HFFc6 (cell line): Measurements from ENCODE around the gene SPN. TPM values are rescaled to one million over a fixed set of nuclear protein-coding genes. Genes with fewer than 3 reads are reported as not detected.

Experiments
- DNase-seq: peaks from one replicate; pipeline ENCODE4 v3.0.0-alpha.2; 2018
- H3K27ac Mint-ChIP-seq: 2 replicates; pipeline ENCODE4 v1.8.0; 2020; ENCODE audit warnings: mild to moderate bottlenecking, mixed read lengths
- H3K27me3 Mint-ChIP-seq: 2 replicates; pipeline ENCODE4 v1.8.0; 2021; ENCODE audit warnings: mild to moderate bottlenecking, moderate library complexity, mixed read lengths; ENCODE audit not compliant: insufficient read depth
- H3K36me3 Mint-ChIP-seq: 2 replicates; pipeline ENCODE4 v1.8.0; 2021; ENCODE audit warnings: low read depth, mixed read lengths
- H3K4me1 Mint-ChIP-seq: 2 replicates; pipeline ENCODE4 v1.8.0; 2020; ENCODE audit warnings: low read depth, mixed read lengths
- H3K4me3 Mint-ChIP-seq: 2 replicates; pipeline ENCODE4 v1.8.0; 2020; ENCODE audit warnings: mild to moderate bottlenecking, moderate library complexity, mixed read lengths
- H3K9me3 Mint-ChIP-seq: 2 replicates; pipeline ENCODE4 v1.8.0; 2020; ENCODE audit warnings: mild to moderate bottlenecking, mixed read lengths
- CTCF ChIP-seq: fragments of 200-600 bp; sonication (generic); IDR thresholded peaks from 2 replicates; pipeline ENCODE4 v1.5.0; 2021; ENCODE audit warnings: antibody characterized with exemption, mild to moderate bottlenecking
- total RNA-seq, 6 experiments: library from RNA; stranded (reverse); fragmentation: NEBNext Ultra II Directional; extraction: Animal tissue kit (Norgen Biotek cat#: 25700); gene quantifications; 2 replicates in 1 of 6; 3 replicates in 5 of 6; pipeline ENCODE4 v1.2.3, GENCODE V29; 2021

Gene SPN
- total RNA-seq, 6 experiments from 2014 or later: 0.06 to 0.20 (median 0.12) TPM; not detected in 1

DNA sequence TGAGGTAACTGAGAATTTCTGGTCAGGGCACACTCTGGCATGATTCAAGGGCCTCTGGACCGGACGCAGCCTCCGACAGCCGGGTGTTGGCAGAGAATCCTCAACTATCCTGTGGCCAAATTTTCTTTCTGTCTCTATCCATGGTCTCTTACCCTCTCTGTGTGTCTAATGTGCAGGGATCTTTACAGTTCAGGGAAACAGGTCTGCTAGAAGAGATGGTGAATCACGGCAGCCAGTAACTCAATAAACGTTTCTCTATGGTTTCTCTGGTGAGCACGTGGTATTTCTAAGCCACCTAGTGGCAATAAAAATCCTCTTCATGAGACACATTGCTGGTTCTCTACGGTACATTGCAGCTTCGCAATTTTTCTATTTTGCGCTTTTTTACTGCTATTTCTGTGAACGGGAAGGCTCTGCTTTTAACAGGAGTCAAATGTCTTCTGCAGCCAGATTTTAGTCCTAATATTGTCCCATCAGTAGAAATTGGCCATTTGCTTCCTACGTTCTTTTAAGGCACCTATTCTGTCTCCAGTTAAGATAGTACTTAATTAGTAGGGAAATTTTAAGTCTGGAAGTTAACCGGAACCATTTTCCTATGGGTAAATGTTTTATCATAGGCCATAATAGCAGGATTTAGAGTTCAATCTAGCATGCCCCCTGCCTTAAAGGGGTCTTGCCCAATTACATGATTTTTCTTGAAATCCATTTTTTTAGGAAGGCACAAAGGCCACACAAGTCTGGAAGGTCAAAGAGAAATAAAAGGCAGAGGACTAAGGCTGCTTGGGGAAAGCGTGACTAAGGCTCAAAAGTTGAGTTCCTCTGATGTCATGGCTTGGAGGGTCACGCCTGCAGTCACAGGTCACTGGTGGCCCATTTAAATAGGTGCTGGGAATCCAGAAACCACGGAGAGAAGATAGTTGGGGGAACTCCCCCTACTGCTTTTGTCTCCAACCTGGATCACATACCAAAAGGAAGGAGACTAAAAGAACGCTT, 47.5 kb downstream of the SPN start:
- peak overlapping the region; percentile 50 for H3K4me3 Mint-ChIP-seq
- TF ChIP-seq CTCF: peak; percentile 85

DNA sequence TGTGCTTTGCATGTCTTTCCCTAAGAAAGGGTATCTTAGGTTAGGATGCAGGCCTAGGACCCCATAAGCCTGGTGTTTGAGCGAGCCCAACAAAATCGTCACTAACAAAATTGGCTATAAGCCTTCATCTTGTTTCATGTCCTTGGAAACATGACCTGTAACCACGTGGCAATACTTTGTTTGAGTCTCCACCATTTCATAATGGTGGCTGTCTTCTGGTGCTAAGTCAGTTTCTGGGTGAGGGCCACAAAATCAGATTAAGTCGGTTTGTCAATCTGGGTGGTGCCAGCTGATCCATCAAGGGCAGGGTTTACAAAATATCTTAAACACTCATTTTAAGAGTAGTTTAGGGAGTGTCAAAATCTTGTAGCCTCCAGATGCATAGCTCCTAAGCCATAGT, 49.8 kb downstream of the SPN start:
- Mint-ChIP-seq H3K9me3 (no peaks in the 10 kb centered on the region; the same call in 1 of the 2 replicates), H3K4me3 (no peak overlapping the region), H3K4me1 (peaks cover 15% of the 10 kb centered on the region), H3K36me3 (no peaks in the 10 kb centered on the region), H3K27ac (no peak overlapping the region), H3K27me3 (peaks cover 20% of the 10 kb centered on the region)
- no peak for DNase-seq
- TF ChIP-seq CTCF: no peak

More for the DNA sequence above, 47.5 kb downstream of the SPN start:
- H3K9me3 Mint-ChIP-seq: no peaks in the 10 kb centered on the region; the same call in 1 of the 2 replicates
- peaks cover 14% of the 10 kb centered on the region for H3K27me3 Mint-ChIP-seq
- DNase-seq: peak; percentile 73
- H3K4me1 Mint-ChIP-seq: peaks cover 15% of the 10 kb centered on the region
- H3K27ac Mint-ChIP-seq: peak overlapping the region; percentile 36; the same call in 1 of the 2 replicates
- H3K36me3 Mint-ChIP-seq: no peaks in the 10 kb centered on the region

GRCh38 chr16:29714396-29714795, 51.3 kb downstream of the SPN start:
- H3K27ac Mint-ChIP-seq: no peak overlapping the region
- no peaks in the 10 kb centered on the region; the same call in 1 of the 2 replicates for H3K9me3 Mint-ChIP-seq
- no peak for TF ChIP-seq CTCF
- no peaks in the 10 kb centered on the region for H3K36me3 Mint-ChIP-seq
- H3K4me1 Mint-ChIP-seq: peaks cover 15% of the 10 kb centered on the region
- no peak for DNase-seq
- H3K4me3 Mint-ChIP-seq: no peak overlapping the region
- H3K27me3 Mint-ChIP-seq: peaks cover 28% of the 10 kb centered on the region

- Mint-ChIP-seq H3K4me3 (no peak overlapping the region), H3K4me1 (peaks cover 9% of the 10 kb centered on the region), H3K27ac (no peak overlapping the region), H3K9me3 (no peaks in the 10 kb centered on the region; the same call in 1 of the 2 replicates), H3K36me3 (no peaks in the 10 kb centered on the region), H3K27me3 (peaks cover 28% of the 10 kb centered on the region)
- DNase-seq: no peak
- TF ChIP-seq CTCF: no peak
Observed at GRCh38 chr16:29714972-29715371, 51.9 kb downstream of the SPN start.

GRCh38 chr16:29717113-29717512, 54.1 kb downstream of the SPN start:
- no peaks in the 10 kb centered on the region for H3K9me3 Mint-ChIP-seq
- peaks cover 26% of the 10 kb centered on the region for H3K27me3 Mint-ChIP-seq
- no peak for DNase-seq
- H3K36me3 Mint-ChIP-seq: no peaks in the 10 kb centered on the region
- TF ChIP-seq CTCF: no peak
- peaks cover 7% of the 10 kb centered on the region; the same call in 1 of the 2 replicates for H3K4me1 Mint-ChIP-seq
- H3K27ac Mint-ChIP-seq: no peak overlapping the region
- H3K4me3 Mint-ChIP-seq: no peak overlapping the region
